Mucosa of descending colon (tissue), 3 donors: ENCODE data around the gene DPH7. TPM values are rescaled to one million over a fixed set of nuclear protein-coding genes. Genes with fewer than 3 reads are reported as not detected.
"Not testable (repeated sequence)": the region's sequence is repeated elsewhere in the genome, so short reads cannot be mapped to it uniquely, and the experiment has no call there.

Experiments used
- ATAC-seq: fragments of 200-7000 bp; cut with Tn5 transposase; one replicate; pipeline ENCODE4 v1.9.1; 2020; ENCODE audit warnings: mild to moderate bottlenecking, moderate library complexity
- DNase-seq, 3 donors: peaks; one replicate each; pipeline ENCODE4 v3.0.0-alpha.2; 2020
- H3K36me3 ChIP-seq: fragments of 200-600 bp; one replicate; pipeline ENCODE4 v1.8.0; 2021; ENCODE audit warnings: low read depth, mild to moderate bottlenecking
- H3K4me1 ChIP-seq: fragments of 200-600 bp; one replicate; pipeline ENCODE4 v1.8.0; 2021; ENCODE audit warnings: low read depth, mild to moderate bottlenecking
- H3K4me3 ChIP-seq: fragments of 200-600 bp; one replicate; pipeline ENCODE4 v1.8.0; 2021; ENCODE audit warnings: mild to moderate bottlenecking
- H3K9me3 ChIP-seq: fragments of 200-600 bp; one replicate; pipeline ENCODE4 v1.8.0; 2021; ENCODE audit warnings: mild to moderate bottlenecking
- intact Hi-C, 2 donors: fragments of 100-400 bp; cut with DNase I in 1 of 2; cut with micrococcal nuclease in 1 of 2; formaldehyde crosslinking; loops; one replicate each; pipeline versions ENCODE4 v1.11.0 to v1.11.1; 2022; cut with DNase I, micrococcal nuclease
- total RNA-seq, 3 donors: library from RNA; stranded (reverse); fragmentation: NEBNext Ultra II Directional in 2 of 3; extraction: Animal tissue kit (Norgen Biotek cat#: 25700) in 2 of 3; gene quantifications; one replicate each; pipeline versions ENCODE4 v1.2.1 to v1.2.4, GENCODE V29; 2021 to 2023
- TF ChIP-seq, protein P1 (sequence below): fragments of 200-600 bp; IDR thresholded peaks from one replicate; pipeline ENCODE4 v1.8.0; 2022; ENCODE audit warnings: antibody characterized with exemption, mild to moderate bottlenecking
- donor health status: DM: no; HTN: no; CAD: no; lungs with moderate emphysema.
- donor health status: DM: no; HTN: no; CAD: no.
- donor health status: DM: no; HTN: yes; CAD: no.

The DPH7 gene
- total RNA-seq, 3 donors from 2014 or later = 24.5 to 33.5 (median 29.3) TPM

GRCh38 chr9:137603879-137604278 is 25.2 kb upstream of the DPH7 start:
- intact Hi-C loops = no loop called here

DNA sequence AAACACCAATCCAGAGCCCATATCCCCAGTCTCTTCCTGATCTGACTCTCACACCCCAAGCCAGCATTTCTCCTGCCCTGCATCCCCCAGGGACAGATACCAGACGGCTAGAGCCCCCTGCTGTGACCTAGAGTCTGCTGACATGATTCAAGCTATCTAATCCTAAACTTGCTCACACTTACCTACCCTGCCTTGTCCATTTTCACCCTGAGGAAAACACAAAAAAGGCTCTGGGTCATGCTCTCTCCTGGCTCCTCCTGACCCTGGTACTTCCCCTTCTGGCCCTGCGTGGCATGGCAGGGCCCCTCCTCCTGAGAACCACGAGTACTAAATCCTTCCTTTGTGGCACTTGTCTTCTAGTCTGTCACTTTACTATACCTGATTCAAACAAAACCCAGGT is 23.9 kb upstream of the DPH7 start:
- intact Hi-C loops = no loop called here
- DNase-seq = no peak
- peaks cover 13% of the 10 kb centered on the region for H3K4me1 ChIP-seq
- no peaks in the 10 kb centered on the region for H3K9me3 ChIP-seq
- no peak overlapping the region for H3K4me3 ChIP-seq
- no peak for ATAC-seq
- no peaks in the 10 kb centered on the region for H3K36me3 ChIP-seq
- TF ChIP-seq, protein P1, sequence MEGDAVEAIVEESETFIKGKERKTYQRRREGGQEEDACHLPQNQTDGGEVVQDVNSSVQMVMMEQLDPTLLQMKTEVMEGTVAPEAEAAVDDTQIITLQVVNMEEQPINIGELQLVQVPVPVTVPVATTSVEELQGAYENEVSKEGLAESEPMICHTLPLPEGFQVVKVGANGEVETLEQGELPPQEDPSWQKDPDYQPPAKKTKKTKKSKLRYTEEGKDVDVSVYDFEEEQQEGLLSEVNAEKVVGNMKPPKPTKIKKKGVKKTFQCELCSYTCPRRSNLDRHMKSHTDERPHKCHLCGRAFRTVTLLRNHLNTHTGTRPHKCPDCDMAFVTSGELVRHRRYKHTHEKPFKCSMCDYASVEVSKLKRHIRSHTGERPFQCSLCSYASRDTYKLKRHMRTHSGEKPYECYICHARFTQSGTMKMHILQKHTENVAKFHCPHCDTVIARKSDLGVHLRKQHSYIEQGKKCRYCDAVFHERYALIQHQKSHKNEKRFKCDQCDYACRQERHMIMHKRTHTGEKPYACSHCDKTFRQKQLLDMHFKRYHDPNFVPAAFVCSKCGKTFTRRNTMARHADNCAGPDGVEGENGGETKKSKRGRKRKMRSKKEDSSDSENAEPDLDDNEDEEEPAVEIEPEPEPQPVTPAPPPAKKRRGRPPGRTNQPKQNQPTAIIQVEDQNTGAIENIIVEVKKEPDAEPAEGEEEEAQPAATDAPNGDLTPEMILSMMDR = no peak

More at GRCh38 chr9:137603879-137604278, 25.2 kb upstream of the DPH7 start:
- TF ChIP-seq, protein P1 = no peak
- Histone ChIP-seq H3K36me3 (no peaks in the 10 kb centered on the region), H3K4me3 (no peak overlapping the region), H3K9me3 (no peaks in the 10 kb centered on the region), H3K4me1 (peaks cover 17% of the 10 kb centered on the region)
- no peak for DNase-seq
- ATAC-seq = no peak

DNA sequence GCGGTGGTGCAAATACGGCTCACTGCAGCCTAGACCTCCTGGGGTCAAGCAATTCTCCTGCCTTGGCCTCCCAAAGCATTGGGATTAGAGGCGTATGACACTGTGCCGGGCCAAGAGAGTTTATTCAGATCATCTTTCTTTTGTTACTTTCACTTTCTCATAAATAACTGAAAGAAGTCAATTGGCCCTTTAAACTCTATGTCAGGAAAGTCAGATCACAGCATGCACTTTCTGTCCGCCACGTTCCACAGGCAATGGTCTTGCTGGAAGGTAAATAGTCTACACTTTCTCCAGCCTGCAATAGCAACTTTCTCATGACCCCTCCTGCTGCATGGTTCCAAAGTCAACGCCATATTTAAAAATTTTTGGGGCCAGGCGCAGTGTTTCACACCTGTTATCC is 20.2 kb upstream of the DPH7 start:
- no peaks in the 10 kb centered on the region for H3K4me1 ChIP-seq
- no peak overlapping the region for H3K4me3 ChIP-seq
- no peaks in the 10 kb centered on the region for H3K36me3 ChIP-seq
- ATAC-seq = no peak
- no peaks in the 10 kb centered on the region for H3K9me3 ChIP-seq
- DNase-seq = no peak
- intact Hi-C loops = no loop called here
- TF ChIP-seq, protein P1 = no peak

- DNase-seq, ATAC-seq, H3K4me3 ChIP-seq, H3K9me3 ChIP-seq, H3K36me3 ChIP-seq, H3K4me1 ChIP-seq, intact Hi-C loops: not testable (repeated sequence)
Measured at GRCh38 chr9:137596577-137596976, 17.9 kb upstream of the DPH7 start.

- Histone ChIP-seq H3K9me3 (no peaks in the 10 kb centered on the region), H3K4me3 (no peak overlapping the region), H3K36me3 (no peaks in the 10 kb centered on the region), H3K4me1 (peaks cover 15% of the 10 kb centered on the region)
- no peak for ATAC-seq
- intact Hi-C loops = no loop called here
- TF ChIP-seq, protein P1 = no peak
- DNase-seq = no peak
Measured at GRCh38 chr9:137593176-137593575, 14.5 kb upstream of the DPH7 start.

DNA sequence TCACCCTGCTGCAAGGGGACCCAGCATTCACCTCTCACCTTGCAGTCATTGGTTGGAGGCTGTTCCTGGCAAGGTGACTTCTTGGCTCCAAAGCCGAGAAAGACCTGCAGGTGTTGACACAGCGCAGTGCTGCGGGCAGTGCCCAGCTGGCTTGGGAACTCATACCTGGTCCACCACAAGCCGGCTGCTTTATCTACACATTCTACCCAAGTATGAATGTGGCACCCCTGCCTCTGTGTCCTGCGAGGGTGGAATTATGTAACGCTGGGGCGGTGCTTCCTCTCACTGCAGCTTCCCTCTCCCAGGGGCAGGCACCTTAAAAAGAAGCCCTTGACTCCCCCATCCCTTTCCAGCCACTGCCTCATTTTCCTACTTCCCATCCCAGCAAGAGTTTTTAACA is 14.0 kb upstream of the DPH7 start:
- TF ChIP-seq, protein P1 = no peak
- H3K4me1 ChIP-seq = peaks cover 15% of the 10 kb centered on the region
- intact Hi-C loops = no loop called here
- no peak for ATAC-seq
- H3K4me3 ChIP-seq = no peak overlapping the region
- no peaks in the 10 kb centered on the region for H3K9me3 ChIP-seq
- no peak for DNase-seq
- no peaks in the 10 kb centered on the region for H3K36me3 ChIP-seq
